ENCODE data around the gene NPM1.

Gene NPM1

DNA sequence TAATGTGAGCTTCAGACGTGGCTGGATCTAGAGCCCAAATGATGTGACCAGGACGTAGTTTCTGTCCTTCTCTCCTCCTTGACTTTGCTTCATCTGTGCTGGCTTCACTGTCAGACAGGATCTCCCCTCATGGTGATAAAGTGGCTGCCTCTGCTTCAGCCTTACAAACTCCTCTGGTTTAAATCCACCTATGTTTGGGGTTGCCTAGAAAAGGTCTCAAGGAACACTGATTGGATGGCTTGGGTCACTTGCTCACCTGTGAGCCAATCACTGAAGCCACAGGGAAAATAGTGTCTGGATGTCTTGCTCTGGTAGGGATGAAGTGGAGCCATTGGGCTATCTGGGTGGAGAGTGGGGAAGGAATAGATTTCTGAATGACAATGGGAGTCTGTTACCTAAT, 67.9 kb downstream of the NPM1 start:
- no peak for DNase-seq

DNA sequence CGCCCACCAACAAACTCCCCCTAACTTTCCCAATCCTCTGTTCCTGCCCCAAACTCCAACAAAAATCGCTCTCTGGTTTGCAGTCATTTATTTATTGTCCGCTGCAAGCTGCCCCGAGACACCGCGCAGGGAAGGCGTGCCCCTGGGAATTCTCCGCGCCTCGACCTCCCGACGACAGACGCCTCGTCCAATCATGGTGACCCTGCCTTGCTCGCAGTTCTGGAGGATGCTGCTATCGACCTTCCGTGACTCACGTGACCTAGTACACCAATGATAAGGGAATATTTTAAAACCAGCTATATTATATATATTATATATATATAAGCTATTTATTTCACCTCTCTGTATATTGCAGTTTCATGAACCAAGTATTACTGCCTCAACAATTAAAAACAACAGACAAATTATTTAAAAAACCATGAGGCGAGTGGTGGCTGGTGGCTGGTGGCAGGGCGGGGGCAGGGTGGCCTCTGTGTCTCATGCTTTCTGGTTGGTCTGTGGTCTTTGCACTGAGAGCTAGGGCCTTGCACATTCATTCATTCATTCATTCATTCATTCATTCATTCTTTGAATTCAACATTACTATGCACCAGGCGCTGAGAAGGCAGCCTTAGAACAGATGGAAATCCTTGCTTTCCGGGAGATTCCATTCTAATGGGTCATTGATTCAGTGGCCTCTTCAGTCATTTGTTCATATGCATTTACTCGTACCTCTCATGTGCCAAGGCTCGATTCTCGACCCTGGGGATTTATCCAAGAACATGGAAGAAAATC, 69.7 kb downstream of the NPM1 start:
- no peak for DNase-seq

DNA sequence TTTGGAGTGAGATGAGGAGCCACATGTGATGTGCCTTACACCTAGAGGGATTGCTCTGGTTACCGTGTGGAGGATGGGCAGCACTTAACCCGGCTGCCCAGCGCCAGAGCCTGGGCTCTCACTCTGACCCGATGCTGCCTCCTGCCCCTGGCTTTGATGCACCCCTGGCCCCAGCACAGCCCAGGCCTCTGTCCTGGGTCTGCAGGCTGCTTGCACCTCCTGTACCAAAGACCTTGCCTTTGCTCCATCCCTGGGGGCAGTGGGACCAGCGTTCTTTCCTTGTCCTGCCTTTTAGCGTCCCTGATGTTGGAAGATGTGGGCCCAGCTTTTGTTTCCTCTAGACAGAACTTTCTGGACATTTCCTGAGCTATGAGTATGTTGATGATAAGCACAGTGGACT, 72.2 kb downstream of the NPM1 start:
- DNase-seq, result no peak

Measured in NCI-H446 treated with DMSO at 0.1 percent for 48 hours (cell line).